AG20443 (cell line): ENCODE data around the gene PRKAR2A.

Source experiments
- DNase-seq: peaks from one replicate; pipeline ENCODE4 v3.0.0; 2012; ENCODE audit warnings: low spot score, mixed read lengths

PRKAR2A gene

GRCh38 chr3:48847504-48848423 is at the start of gene PRKAR2A:
Gene PRKAR2A, minus strand, starts transcription at chr3:48847874. Its CDS starts 278 bp downstream, at chr3:48847596.
- DNase-seq: peak; percentile 100

GRCh38 chr3:48896936-48897335 is 49.3 kb upstream of the PRKAR2A start:
- no peak for DNase-seq

GRCh38 chr3:48894516-48894915 is 46.8 kb upstream of the PRKAR2A start:
- DNase-seq: no peak

- no peak for DNase-seq
Measured at GRCh38 chr3:48891606-48892005, 43.9 kb upstream of the PRKAR2A start.

GRCh38 chr3:48885753-48886152 is 38.1 kb upstream of the PRKAR2A start:
- DNase-seq: no peak

- DNase-seq: peak; percentile 9
Measured at GRCh38 chr3:48881652-48882114, 34.0 kb upstream of the PRKAR2A start.

- DNase-seq: no peak
Measured at GRCh38 chr3:48881006-48881405, 33.3 kb upstream of the PRKAR2A start.

- no peak for DNase-seq
Measured at GRCh38 chr3:48879994-48880377, 32.3 kb upstream of the PRKAR2A start.

- DNase-seq: no peak
Measured at GRCh38 chr3:48879307-48879993, 31.8 kb upstream of the PRKAR2A start.

GRCh38 chr3:48877671-48878070 is 30.0 kb upstream of the PRKAR2A start:
- no peak for DNase-seq

- DNase-seq: no peak
Measured at GRCh38 chr3:48863122-48863521, 15.4 kb upstream of the PRKAR2A start.

GRCh38 chr3:48859206-48859605 is 11.5 kb upstream of the PRKAR2A start:
- no peak for DNase-seq

GRCh38 chr3:48858709-48859108 is 11.0 kb upstream of the PRKAR2A start:
- no peak for DNase-seq

GRCh38 chr3:48857641-48858040 is 10.0 kb upstream of the PRKAR2A start:
- no peak for DNase-seq

- no peak for DNase-seq
Measured at GRCh38 chr3:48856469-48856868, 8.8 kb upstream of the PRKAR2A start.

- DNase-seq: no peak
Measured at GRCh38 chr3:48855681-48856447, 8.2 kb upstream of the PRKAR2A start.

GRCh38 chr3:48852151-48852550 is 4.5 kb upstream of the PRKAR2A start:
- no peak for DNase-seq

GRCh38 chr3:48851407-48851806 is 3.7 kb upstream of the PRKAR2A start:
- DNase-seq: no peak

- no peak for DNase-seq
Measured at GRCh38 chr3:48848816-48849515, 1.3 kb upstream of the PRKAR2A start.

- DNase-seq: peak; percentile 81
Measured at GRCh38 chr3:48847053-48847503, 596 bp downstream of the PRKAR2A start.

- DNase-seq: peak; percentile 33
Measured at GRCh38 chr3:48845170-48845569, 2.5 kb downstream of the PRKAR2A start.

GRCh38 chr3:48837163-48837562 is 10.5 kb downstream of the PRKAR2A start:
- no peak for DNase-seq
